ENCODE results near the gene POLR2E. TPM values are rescaled to one million over a fixed set of nuclear protein-coding genes. Genes with fewer than 3 reads are reported as not detected.

Gene POLR2E
- total RNA-seq, 1 donor from 2014 or later, result 178 TPM

DNA sequence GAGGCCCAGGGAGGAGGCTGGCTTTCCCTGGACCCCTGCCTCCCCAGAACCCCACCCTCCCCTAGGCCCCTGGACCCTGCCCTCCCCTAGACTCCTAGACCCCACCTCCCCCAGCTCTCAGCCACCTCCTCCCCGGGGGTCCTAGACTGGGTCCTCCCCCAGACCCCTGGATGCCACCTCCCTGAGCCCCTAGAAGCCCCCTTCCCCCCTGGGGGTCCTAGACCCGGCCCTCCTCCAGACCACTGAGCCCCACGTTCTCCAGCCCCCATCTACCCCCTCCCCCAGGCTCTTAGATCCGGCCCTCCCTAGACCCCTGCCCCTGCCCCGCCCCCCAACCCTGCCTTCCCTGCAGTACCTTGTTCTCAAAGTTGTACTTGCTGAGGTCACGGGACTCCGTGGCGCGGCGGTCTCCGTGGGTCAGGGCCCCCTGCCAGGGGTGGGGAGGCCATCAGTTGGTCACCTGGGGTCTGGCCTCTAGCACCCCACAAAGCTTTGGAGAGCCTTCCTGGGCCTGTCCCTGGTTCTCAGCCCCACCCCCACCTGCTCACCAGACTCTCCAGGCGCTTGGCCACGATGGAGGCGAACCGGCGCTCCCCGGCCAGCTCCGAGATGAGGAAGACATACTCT is 16.6 kb upstream of the POLR2E start:
- intact Hi-C loops (cut with micrococcal nuclease), result loop anchor here (5.0 kb wide), 1 partner anchor 81 kb away; no protein-coding TSS in a partner anchor

DNA sequence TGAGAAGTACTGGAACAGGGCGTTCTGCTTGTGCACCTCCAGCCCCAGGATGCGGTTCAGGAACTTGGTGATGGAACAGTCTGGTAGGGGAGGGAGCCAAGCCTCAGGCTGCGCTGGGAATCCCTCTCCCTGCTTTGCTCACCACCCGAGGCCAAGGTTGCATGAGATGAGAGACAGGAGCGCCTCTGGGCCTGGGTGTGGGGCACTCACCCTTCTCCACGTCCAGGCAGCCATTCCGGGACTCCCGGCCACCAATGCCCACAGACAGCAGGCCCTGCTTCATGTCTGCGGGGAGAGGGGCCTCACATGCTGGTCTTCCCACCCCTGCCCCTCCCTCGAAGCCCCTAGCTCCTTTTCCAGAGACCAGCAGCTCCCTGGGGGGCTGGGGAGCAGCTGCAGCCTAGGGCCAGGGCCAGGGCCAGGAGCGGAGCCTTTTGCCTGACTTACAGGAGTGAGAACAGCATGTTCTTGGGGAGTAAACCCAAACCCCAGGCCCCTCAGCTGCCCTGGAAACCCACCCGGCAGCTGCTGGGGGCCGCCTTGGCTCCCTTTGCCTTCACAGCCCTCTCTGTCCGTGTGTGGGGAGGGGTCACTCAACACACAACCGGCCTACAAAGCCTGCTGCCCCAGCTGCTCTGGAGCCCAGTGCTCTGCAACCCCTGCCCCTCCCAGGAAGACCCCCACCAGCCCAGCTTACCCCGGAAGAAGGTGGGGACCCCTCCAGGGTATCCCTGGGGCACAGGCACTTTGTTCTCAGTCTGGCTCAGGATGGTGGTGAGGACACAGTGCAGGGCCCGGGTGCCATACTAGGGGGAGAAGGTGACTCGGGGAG is 15.8 kb upstream of the POLR2E start:
- intact Hi-C loops (cut with micrococcal nuclease), result loop anchor here (5.0 kb wide), 1 partner anchor 81 kb away; no protein-coding TSS in a partner anchor

DNA sequence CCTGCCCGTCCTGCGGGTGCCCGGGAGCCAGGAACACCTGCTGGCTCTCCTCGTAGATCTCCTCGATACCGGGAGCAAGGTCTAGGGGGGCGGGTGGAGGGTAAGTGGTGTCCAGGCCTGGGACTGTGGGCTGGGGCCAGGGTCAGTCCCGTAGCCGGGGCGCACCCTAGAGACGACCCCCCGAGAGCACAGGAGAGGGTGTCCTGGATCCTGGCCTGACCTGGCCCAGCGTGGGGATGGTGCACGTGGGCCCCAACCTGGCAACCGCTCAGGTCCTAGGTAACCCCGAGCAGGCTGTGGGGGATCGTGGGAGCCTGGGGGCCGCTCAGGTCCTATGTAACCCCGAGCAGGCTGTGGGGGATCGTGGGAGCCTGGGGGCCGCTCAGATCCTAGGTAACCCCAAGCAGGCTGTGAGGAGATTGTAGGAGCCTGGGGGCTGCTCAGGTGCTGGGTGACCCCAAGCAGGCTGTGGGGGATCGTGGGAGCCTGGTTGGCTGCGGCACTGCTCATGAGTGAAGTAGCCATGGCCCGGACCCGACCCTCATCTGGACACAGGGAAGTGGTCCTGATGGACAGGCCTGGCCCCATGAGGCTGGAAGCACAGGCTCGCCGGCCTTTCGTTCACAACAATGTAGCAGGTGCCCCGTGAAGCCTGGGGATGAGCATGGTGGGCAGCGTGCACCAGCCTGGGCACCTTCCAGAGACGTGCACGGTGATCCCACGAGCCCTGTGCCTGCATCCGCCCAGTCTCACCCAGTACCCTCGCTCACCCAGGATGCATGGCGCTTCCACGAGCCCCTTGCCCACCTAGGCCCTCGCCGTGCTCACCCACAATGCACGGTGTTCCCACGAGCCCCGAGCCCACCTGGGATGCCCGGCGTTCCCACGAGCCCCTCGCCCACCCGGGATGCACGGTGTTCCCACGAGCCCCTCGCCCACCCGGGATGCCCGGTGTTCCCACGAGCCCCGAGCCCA is 14.8 kb upstream of the POLR2E start:
- intact Hi-C loops (cut with micrococcal nuclease), result loop anchor here (5.0 kb wide), 1 partner anchor 82 kb away; no protein-coding TSS in a partner anchor

DNA sequence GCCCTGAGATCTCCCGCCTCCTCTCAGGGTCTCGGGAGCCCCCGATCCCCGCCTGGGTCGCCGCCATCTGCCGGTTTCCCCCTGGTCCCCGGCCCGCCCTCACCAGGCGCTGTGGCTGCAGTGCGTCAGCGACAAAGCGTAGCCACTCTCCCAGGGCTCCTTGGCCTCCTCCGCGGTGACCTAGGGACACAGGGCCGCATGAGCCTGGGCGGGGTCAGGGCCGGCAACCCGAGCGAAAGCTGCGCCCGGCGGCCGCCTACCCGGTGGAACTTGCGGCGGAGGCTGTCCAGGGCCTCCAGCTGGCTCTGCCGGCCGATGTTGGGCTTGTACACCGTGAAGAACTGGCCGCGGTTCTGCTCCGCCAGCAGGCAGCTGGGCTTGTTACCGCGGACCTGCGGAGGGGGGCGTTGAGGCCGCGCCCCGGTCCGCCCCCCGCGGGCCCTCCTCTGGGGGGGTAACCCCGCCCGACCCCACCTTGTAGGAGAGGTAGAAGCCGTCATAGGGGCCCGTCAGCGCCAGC is 13.9 kb upstream of the POLR2E start:
- intact Hi-C loops (cut with micrococcal nuclease), result no loop called here

DNA sequence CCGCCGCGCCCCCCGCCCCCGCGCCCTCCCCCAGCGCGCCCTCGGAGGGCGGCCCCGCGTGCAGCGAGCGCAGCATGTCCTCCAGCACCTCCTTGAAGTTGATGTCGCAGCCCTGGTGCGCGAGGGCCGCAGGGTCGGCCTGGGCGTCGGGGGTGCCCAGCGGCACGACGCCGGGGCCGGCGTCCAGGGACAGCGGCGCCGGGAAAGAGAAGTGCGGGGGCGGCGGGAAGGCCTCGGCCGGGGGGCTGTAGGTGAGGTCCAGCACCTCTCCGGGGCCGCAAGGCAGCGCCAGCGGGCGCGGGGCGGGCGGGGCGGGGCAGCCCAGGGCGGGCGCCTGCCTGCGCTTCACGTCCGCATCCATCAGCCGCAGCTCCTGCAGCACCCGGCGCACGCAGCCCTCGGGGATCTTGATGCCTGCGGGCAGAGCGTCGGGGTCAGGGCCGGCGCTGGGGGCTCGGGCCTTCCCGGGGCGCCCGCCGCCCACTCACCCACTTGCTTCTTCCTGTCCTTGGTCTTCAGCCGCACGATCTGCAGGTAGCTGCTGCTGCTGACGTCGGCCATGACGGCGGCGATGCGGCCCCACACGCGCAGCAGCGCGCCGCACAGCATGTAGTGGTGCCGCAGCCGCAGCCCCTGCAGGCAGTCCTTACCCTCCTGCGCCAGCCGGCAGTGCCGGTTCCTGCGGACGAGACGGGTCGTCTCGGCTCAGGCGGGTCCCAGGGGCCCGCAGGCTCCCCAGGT is 13.3 kb upstream of the POLR2E start:
- intact Hi-C loops (cut with micrococcal nuclease), result no loop called here

DNA sequence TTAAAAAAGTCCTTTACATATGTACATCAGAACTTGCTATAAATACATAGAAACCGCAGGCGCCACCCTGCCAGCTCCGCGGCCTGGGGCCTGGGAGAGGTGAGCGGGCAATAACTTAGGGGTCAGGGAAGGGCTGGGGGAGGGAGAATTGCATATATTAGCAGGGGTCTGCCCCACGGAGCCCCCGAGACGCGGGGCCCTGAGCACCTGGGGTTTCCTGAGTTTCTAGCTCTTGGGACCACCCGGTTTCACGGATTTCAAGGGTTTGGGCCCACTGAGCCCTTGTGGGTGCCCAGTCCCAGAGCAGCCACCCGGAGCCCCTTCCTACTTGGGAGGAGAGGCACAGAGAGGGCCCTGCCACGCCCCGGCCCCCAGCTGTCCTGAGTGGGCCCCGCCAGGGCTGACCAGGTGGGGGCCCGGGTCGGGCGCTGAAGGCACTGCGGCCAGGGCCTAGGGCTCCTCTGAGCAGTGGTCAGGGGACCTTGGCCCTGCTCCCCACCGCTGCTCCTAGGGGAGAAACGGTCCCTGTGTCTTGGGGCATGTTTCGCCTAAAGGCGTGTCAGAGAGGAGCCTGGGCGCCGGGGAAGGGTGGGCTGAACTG is 12.6 kb upstream of the POLR2E start:
- intact Hi-C loops (cut with micrococcal nuclease), result no loop called here

DNA sequence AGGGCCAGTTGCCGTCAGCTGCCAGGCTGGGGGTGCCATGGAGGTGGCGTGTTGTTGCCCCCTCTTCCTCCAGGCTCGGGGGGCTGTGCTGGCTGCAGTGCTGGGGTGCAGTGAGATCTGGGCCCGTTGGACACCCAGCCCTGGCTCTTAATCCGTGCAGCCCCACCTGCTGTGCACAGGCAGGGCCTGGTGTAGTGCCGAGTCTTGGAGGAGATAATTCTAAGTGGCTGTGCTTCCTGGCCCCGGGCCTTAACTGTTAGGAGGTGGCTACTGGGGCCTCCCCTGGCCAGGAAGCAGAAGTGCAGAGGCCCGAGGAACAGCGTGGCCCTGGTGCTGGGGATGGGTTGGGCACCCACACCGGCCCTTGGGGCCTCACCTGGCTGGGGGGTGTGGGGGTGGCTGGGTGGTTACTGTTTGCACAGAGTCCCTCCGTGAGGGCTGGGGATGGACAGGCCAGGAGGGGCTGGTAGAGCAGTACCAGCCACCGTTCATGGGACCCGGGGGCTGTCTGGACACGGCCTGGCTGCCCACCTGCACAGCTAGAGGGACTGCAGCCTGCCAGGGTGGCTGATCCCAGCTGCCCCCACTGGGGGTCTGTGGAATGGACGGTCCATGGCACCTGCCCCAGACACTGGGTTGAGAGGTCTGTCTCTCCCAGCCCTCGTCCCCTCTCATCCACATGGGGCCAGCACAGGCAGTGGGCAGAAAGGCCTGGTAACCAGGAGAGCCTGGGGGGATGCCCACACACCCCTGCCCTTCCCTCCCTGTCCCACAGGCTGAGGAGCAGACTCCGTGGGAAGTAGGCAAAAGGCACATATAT is 11.9 kb upstream of the POLR2E start:
- intact Hi-C loops (cut with micrococcal nuclease), result no loop called here

DNA sequence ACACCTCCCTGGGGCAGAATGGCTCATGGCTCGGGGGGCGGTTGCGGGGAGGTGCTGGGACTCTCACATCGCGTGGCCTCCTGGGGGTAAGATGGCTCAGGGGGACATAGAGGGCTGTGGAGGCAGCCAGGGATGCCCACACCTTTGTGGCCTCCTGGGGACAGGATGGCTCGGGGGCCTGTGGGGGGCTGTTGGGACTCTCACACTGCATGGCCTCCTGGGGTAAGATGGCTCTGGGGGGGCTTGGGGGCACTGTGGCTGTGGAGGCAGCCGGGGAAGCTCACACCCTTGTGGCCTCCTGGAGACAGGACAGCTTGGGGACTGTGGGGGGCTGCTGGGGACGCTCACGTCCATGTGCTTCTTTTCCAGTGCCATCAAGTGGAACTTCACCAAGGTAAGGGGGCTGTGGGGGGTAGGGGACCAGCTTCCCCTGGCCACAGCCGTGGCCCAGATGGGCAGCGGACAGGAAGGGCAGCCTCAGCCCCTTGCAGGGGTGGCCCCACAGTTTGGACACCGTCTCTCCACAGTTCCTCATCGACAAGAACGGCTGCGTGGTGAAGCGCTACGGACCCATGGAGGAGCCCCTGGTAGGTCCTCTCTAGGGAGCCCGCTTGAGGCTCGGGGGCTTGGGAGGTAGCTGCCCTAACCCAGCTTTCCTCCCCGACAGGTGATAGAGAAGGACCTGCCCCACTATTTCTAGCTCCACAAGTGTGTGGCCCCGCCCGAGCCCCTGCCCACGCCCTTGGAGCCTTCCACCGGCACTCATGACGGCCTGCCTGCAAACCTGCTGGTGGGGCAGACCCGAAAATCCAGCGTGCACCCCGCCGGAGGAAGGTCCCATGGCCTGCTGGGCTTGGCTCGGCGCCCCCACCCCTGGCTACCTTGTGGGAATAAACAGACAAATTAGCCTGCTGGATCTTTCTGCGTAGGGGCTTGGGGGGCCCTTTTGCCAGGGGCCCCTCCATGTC is 11.0 kb upstream of the POLR2E start:
- intact Hi-C loops (cut with micrococcal nuclease), result no loop called here

DNA sequence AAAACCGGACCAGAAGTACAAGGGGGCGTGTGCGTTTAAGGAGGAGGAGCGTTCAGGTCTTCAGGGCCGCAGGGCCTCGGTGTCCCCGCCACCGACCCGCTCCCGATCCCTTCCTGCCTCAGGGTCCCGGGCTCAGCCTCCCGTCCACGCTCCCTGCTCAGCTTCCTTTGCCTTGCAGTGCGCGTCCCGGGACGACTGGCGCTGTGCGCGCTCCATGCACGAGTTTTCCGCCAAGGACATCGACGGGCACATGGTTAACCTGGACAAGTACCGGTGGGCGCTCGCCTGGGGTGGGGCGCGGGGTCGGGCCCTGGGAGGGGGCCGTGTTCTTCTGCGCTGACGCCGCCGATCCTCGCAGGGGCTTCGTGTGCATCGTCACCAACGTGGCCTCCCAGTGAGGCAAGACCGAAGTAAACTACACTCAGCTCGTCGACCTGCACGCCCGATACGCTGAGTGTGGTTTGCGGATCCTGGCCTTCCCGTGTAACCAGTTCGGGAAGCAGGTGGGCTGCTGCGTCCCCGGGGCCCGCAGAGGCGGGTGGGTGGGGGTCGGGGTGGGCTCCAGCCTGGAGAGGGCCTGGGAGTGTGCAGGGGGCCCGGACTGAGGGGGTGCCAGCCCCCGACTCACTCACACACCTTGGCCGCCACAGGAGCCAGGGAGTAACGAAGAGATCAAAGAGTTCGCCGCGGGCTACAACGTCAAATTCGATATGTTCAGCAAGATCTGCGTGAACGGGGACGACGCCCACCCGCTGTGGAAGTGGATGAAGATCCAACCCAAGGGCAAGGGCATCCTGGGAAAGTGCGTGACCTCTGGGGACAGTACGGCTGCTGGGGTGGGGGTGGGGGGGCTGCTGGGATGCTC is 10.1 kb upstream of the POLR2E start:
- intact Hi-C loops (cut with micrococcal nuclease), result no loop called here

DNA sequence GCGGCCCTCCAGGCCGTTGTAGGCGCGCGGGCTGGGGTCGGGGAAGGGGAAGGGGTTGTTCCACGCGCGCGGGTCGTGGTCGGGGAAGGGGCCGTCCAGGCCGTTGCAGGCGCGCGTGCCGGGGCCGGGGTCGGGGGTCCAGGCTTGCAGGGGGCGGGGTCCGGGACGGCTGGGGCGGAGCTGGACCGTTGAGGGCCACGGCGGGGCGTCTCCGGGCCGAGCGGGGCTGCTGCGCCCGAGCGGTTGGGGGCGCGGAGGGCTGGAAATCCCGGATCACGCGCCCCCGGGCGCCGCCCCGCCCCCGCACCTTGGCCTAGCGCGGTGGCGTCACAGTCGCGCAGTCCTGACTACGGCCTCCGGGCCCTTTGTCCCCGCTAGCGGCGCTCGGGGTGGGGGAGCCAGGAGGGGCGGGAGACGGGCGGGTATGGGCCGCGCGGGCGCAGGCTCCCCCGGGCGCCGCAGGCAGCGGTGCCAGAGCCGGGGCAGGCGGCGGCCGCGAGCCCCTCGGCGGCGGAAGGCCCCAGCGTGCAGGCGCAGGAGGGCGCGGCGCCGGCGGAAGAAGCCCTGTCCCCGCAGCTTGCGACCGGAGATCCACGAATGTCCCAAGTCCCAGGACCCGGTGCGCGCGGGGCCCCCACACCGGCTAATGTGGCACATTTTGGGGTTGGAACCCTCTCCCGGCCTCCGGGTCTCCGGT is 9.3 kb upstream of the POLR2E start:
- intact Hi-C loops (cut with micrococcal nuclease), result loop anchor here (5.0 kb wide), 1 partner anchor 307 kb away; the partner anchor contains the start of gene PTBP1

DNA sequence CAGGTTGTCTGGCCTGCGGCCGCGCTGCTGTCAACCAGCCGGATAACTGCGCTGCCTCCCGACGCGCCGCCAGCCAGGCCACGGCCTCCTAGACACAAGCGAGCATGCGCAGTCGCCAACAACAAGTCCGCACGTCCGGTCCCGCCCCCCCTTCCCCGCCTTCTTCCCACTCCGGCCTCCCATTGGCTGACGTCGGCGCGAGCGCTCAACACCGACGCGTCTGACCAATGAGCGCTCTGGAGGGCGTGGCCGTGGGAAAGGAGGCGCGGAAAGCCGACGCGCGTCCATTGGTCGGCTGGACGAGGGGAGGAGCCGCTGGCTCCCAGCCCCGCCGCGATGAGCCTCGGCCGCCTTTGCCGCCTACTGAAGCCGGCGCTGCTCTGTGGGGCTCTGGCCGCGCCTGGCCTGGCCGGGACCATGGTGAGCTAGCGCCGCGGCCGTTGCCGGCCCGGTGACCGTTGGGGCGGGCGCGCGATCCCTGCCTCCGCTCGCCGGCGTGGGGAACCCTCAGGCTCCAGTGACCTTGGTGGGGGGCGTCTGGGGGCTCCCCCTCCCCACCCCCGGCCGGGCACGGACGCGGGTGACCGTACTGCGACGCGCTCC is 8.6 kb upstream of the POLR2E start, which contains the start of gene GPX4:
GPX4 (plus strand) TSS at position 287 of the 603 bp plus-strand sequence; CDS start at position 337, 50 bp downstream.
- intact Hi-C loops (cut with micrococcal nuclease), result loop anchor here (1.0 to 5.0 kb wide), 2 partner anchors 9 to 307 kb away; partner anchors contain the start of genes POLR2E and PTBP1

DNA sequence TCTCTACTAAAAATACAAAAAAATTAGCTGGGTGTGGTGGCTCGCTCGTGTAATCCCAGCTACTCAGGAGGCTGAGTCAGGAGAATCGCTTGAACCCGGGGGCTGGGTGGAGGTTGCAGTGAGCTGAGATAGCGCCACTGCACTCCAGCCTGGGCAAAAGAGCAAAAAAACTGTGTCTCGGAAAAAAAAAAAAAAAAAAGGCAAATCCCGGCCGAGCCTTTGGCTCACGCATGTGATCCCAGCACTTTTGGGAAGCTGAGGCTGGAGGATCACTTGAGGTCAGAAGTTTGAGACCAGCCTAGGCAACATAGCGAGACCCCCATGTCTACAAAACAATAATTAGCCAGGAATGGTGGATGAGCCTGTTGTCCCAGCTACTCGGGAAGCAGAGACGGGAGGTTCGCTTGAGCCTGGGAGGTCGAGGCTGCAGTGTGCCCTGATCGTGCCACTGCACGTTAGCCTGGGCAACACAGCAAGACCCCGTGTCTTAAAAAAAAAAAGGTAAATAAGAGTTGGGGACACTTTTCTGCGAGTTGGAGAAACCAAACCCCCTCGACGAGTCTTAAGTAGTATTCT is 8.0 kb upstream of the POLR2E start:
- intact Hi-C loops (cut with micrococcal nuclease), result loop anchor here (1.0 to 5.0 kb wide), 2 partner anchors 8 to 306 kb away; partner anchors contain the start of genes POLR2E and PTBP1

DNA sequence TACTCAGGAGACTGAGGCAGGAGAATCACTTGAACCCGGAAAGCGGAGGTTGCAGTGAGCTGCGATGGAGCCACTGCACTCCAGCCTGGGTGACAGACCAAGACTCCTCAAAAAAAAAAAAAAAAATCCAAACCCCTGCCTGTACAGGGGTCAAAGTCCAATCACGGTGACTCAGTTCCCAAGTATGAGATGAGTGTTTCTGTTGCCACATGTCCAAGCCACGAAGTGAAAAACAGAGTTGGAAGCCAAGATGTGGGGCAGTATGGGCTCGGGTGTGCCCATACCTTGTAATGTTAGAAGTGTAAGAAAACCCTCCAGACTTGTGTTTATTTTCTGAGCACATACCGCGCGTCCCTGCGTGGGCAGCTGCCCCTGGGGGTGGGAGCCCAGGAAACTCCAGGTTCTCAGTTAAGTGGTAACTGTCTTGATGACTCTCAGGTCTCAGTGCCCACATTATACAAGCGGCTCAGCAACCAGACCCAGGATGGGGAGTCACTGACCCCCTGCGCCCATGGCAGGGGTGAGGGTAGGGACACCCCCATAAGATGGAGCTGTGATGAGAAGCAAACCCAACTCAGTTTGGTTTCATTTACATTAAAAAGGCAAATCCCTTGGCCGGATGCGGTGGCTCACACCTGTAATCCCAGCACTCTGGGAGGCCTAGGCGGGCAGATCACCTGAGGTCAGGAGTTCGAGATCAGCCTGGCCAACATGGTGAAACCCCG is 7.4 kb upstream of the POLR2E start:
- intact Hi-C loops (cut with micrococcal nuclease), result loop anchor here (1.0 to 5.0 kb wide), 2 partner anchors 7 to 305 kb away; partner anchors contain the start of genes POLR2E and PTBP1

DNA sequence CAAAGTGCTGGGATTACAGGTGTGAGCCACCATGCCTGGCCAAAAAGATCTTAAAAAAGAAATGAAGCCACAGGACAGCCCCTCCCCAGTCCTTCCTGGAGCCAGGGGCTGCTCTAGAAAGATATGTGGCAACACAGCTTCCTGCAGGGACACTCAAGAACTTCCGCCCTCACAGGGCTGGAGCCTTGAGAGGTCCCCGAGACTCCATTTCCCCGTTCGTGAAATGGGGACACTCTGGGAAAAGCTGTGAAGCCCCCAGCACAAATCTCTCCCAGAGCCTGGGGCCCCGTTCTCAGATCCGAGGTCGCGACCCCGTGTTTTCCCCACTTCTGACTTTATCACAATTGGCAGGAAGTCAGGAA is 6.1 kb upstream of the POLR2E start:
- intact Hi-C loops (cut with micrococcal nuclease), result loop anchor here (5.0 kb wide), 1 partner anchor 304 kb away; the partner anchor contains the start of gene PTBP1
